Gastroesophageal sphincter (tissue), 4 donors: ENCODE measurements around the gene MIB1. TPM values are rescaled to one million over a fixed set of nuclear protein-coding genes. Genes with fewer than 3 reads are reported as not detected.

ENCODE experiments used
- ATAC-seq: fragments of 150-250 bp; one replicate; pipeline ENCODE4 v1.9.1; 2016; ENCODE audit warnings: mild to moderate bottlenecking, moderate library complexity
- H3K27ac ChIP-seq, 4 donors: fragments of 200-600 bp; sonication (generic) in 3 of 4; 1 replicate in 3 of 4; 2 replicates in 1 of 4; pipeline ENCODE4 v1.5.1; 2016 to 2019
- H3K27me3 ChIP-seq: fragments of 200-600 bp; sonication (generic); one replicate; pipeline ENCODE4 v1.5.1; 2019
- H3K36me3 ChIP-seq, 2 donors: fragments of 200-600 bp; sonication (generic); one replicate each; pipeline ENCODE4 v1.5.1; 2019; ENCODE audit warnings: control low read depth in 1 of 2
- H3K4me1 ChIP-seq, 3 donors: fragments of 200-600 bp; sonication (generic); 1 replicate in 2 of 3; 2 replicates in 1 of 3; pipeline ENCODE4 v1.5.1; 2016 to 2019; ENCODE audit warnings: control low read depth in 2 of 3
- H3K4me3 ChIP-seq, 2 donors: fragments of 200-600 bp; sonication (generic); one replicate each; pipeline ENCODE4 v1.5.1; 2019; ENCODE audit warnings: mild to moderate bottlenecking in 1 of 2, moderate library complexity in 1 of 2
- H3K9me3 ChIP-seq, 3 donors: fragments of 200-600 bp; sonication (generic); one replicate each; pipeline ENCODE4 v1.5.1; 2017 to 2019; ENCODE audit warnings: control low read depth in 2 of 3
- CTCF ChIP-seq, 4 experiments: fragments of 200-600 bp in 2 of 4; fragments of 450-650 bp in 2 of 4; sonication (generic) in 1 of 4; IDR thresholded peaks; one replicate each; pipeline ENCODE4 v1.5.1; 2017 to 2019; ENCODE audit warnings: antibody characterized with exemption in 4 of 4, mild to moderate bottlenecking in 2 of 4, moderate library complexity in 2 of 4
- EP300 ChIP-seq: sonication (generic); formaldehyde crosslinking; IDR thresholded peaks from one replicate; pipeline ENCODE4 v1.6.1; 2017; ENCODE audit warnings: antibody characterized with exemption, mild to moderate bottlenecking
- POLR2A ChIP-seq, 2 donors: fragments of 450-650 bp; IDR thresholded peaks; one replicate each; pipeline ENCODE4 v1.6.1; 2017; ENCODE audit warnings: antibody characterized with exemption in 2 of 2, mild to moderate bottlenecking in 2 of 2, moderate library complexity in 1 of 2
- POLR2AphosphoS5 ChIP-seq: sonication (generic); formaldehyde crosslinking; IDR thresholded peaks from one replicate; pipeline ENCODE4 v1.6.1; 2017; ENCODE audit warnings: antibody characterized with exemption
- WGBS, 2 donors: methylation state at CpG; one replicate each; pipeline ENCODE4 v1.1.5; 2018; ENCODE audit warnings: low coverage in 1 of 2; 5-methylcytosine and 5-hydroxymethylcytosine counted together
- total RNA-seq, 4 donors: library from RNA; depleted of rRNA; stranded (reverse); fragments of >200 nt; gene quantifications; one replicate each; pipeline ENCODE4 v1.1.0, GENCODE V29; 2016

Gene MIB1
- total RNA-seq, 4 donors from 2014 or later, result 43.7 to 57.7 (median 47.3) TPM

GRCh38 chr18:21739604-21740537 lies 721 bp upstream of the MIB1 start:
- TF ChIP-seq EP300, result no peak
- TF ChIP-seq CTCF (IDR thresholded peaks at IDR 0.05), result no peak
- no peak for TF ChIP-seq POLR2AphosphoS5
- TF ChIP-seq POLR2A (IDR thresholded peaks at IDR 0.05), result no peak
- H3K4me3 ChIP-seq, result peak overlapping the region; percentile 27 to 99
- peak overlapping the region; percentile 39 to 99 (median 93) for H3K27ac ChIP-seq

GRCh38 chr18:21741312-21741561 lies 645 bp downstream of the MIB1 start:
- no CpG with 5 or more reads among the region's 41 CpGs for WGBS, 2 donors
- H3K36me3 ChIP-seq, result no peaks in the 10 kb centered on the region

More at GRCh38 chr18:21739604-21740537, 721 bp upstream of the MIB1 start:
- peaks cover 0 to 48% (median 4%) of the 10 kb centered on the region in 3 donors for H3K4me1 ChIP-seq
- no peaks in the 10 kb centered on the region for H3K36me3 ChIP-seq
- H3K9me3 ChIP-seq, result no peaks in the 10 kb centered on the region
- H3K27me3 ChIP-seq, result no peaks in the 10 kb centered on the region
- peak; percentile 3 for ATAC-seq
- WGBS, 2 donors, result 44 to 45% methylated on average over 17 to 21 of the region's 21 CpGs

DNA sequence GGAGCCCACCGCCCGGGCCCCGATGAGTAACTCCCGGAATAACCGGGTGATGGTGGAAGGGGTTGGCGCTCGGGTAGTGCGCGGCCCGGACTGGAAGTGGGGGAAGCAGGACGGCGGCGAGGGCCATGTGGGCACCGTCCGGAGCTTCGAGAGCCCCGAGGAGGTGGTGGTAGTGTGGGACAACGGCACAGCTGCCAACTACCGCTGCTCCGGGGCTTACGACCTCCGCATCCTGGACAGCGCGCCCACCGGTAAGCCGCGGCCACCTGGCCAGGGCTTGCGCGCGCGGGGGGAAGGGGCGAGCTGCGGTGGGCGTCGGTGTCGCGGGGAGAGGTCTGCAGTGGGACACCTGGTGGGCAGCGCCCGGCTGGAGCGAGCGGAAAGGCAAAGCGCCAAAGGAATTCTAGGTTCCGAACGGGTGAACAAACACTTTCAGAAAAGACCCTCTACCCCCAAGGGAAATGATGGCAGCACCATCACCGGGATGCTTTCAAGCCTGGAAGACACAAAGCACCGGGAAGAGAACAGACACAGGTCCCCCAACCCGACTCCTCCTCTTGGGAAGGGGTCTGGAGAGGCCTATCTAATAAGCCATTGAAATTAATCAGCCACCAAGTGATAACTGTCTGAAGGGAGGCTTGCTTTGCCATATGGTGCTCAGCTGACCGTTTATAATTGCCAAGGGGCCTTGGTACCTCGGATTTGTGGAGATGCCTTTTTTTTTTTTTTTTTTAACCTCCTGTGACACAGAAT lies 1.1 kb downstream of the MIB1 start:
- peak; percentile 4 for ATAC-seq
- Histone ChIP-seq H3K36me3 (no peaks in the 10 kb centered on the region), H3K4me3 (peak overlapping the region; percentile 86 to 99), H3K4me1 (peaks cover 0 to 54% (median 7%) of the 10 kb centered on the region in 3 donors), H3K27me3 (no peaks in the 10 kb centered on the region), H3K9me3 (no peaks in the 10 kb centered on the region), H3K27ac (peak overlapping the region; percentile 90 to 99 (median 93))
- WGBS, 2 donors, result 0 to 8% methylated on average over 4 to 5 of the region's 49 CpGs
- TF ChIP-seq POLR2A (IDR thresholded peaks at IDR 0.05) (no peak), EP300 (no peak), CTCF (IDR thresholded peaks at IDR 0.05) (peak in 1 of 4 experiments; percentile 10), POLR2AphosphoS5 (no peak)

More at GRCh38 chr18:21741312-21741561, 645 bp downstream of the MIB1 start:
- no peaks in the 10 kb centered on the region for H3K9me3 ChIP-seq
- peak overlapping the region; percentile 86 to 99 for H3K4me3 ChIP-seq
- no peaks in the 10 kb centered on the region for H3K27me3 ChIP-seq
- no peak for TF ChIP-seq CTCF (IDR thresholded peaks at IDR 0.05)
- no peak for TF ChIP-seq POLR2A (IDR thresholded peaks at IDR 0.05)
- no peak for TF ChIP-seq POLR2AphosphoS5
- no peak for TF ChIP-seq EP300
- peak overlapping the region; percentile 90 to 99 (median 93) for H3K27ac ChIP-seq
- H3K4me1 ChIP-seq, result peaks cover 0 to 49% (median 4%) of the 10 kb centered on the region in 3 donors
- ATAC-seq, result no peak

DNA sequence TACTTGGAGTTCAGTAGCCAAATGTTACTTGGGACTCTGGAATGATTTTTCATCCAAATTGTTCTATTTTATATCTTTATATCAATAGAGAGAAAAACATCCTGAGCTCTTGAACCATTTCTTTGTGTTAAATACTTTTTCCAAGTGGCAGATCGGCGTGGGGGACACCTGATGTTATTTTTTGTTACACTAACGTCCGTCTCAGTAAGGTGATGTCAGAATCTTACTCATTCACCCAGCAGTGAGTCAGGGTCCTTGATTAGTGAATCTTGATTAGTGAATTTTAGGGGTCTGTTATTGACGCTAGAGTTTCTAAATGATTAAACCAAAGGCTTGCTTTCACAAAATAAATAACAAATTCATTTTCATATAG lies 1.7 kb downstream of the MIB1 start:
- ATAC-seq, result no peak
- WGBS, 2 donors, result 41 to 51% methylated on average over 5 of the region's 5 CpGs
- H3K4me3 ChIP-seq, result peak overlapping the region; percentile 86 to 99
- peak overlapping the region in 2 of 4 donors; percentile 96 to 99 for H3K27ac ChIP-seq
- no peaks in the 10 kb centered on the region for H3K36me3 ChIP-seq
- H3K27me3 ChIP-seq, result no peaks in the 10 kb centered on the region
- peaks cover under 1 to 60% (median 12%) of the 10 kb centered on the region in 3 donors for H3K4me1 ChIP-seq
- no peak for TF ChIP-seq EP300
- TF ChIP-seq POLR2AphosphoS5, result no peak
- TF ChIP-seq CTCF (IDR thresholded peaks at IDR 0.05), result no peak
- no peak for TF ChIP-seq POLR2A (IDR thresholded peaks at IDR 0.05)
- no peaks in the 10 kb centered on the region for H3K9me3 ChIP-seq
